H9 (cell line): ENCODE results near the gene DOCK10. TPM values are rescaled to one million over a fixed set of nuclear protein-coding genes. Genes with fewer than 3 reads are reported as not detected.

Experiments
- DNase-seq: peaks from one replicate; pipeline ENCODE4 v3.0.0-alpha.2; 2017
- H2AFZ ChIP-seq: one replicate; pipeline ENCODE4 v1.6.1; 2013; ENCODE audit warnings: mild to moderate bottlenecking, low read length, control low read depth, moderate library complexity
- H2AK5ac ChIP-seq: 2 replicates; pipeline ENCODE4 v1.6.1; 2013; ENCODE audit warnings: low read length, control low read depth, mixed read lengths; ENCODE audit not compliant: insufficient read length
- H2BK120ac ChIP-seq: one replicate; pipeline ENCODE4 v1.6.1; 2013; ENCODE audit warnings: low read depth, mild to moderate bottlenecking, low read length, control low read depth, inconsistent platforms; ENCODE audit not compliant: poor library complexity, severe bottlenecking
- H2BK12ac ChIP-seq: 2 replicates; pipeline ENCODE4 v1.6.1; 2013; ENCODE audit warnings: low read length, control low read depth, mixed read lengths, low read depth; ENCODE audit not compliant: insufficient read length
- H2BK15ac ChIP-seq: 2 replicates; pipeline ENCODE4 v1.6.1; 2013; ENCODE audit warnings: low read depth, low read length, control low read depth
- H2BK20ac ChIP-seq: one replicate; pipeline ENCODE4 v1.6.1; 2013; ENCODE audit warnings: low read depth, mild to moderate bottlenecking, low read length, control low read depth, inconsistent platforms; ENCODE audit not compliant: poor library complexity, severe bottlenecking
- H2BK5ac ChIP-seq: 2 replicates; pipeline ENCODE4 v1.6.1; 2013; ENCODE audit warnings: low read length, control low read depth, mixed read lengths; ENCODE audit not compliant: insufficient read length
- H3K14ac ChIP-seq: 2 replicates; pipeline ENCODE4 v1.6.1; 2013; ENCODE audit warnings: low read length, control low read depth; ENCODE audit not compliant: insufficient read depth
- H3K18ac ChIP-seq: 2 replicates; pipeline ENCODE4 v1.6.1; 2013; ENCODE audit warnings: low read depth, mild to moderate bottlenecking, mixed read lengths, low read length, control low read depth; ENCODE audit not compliant: insufficient read length
- H3K23ac ChIP-seq: 2 replicates; pipeline ENCODE4 v1.6.1; 2013; ENCODE audit warnings: low read length, control low read depth, mixed read lengths, low read depth; ENCODE audit not compliant: insufficient read length
- H3K23me2 ChIP-seq: 2 replicates; pipeline ENCODE4 v1.6.1; 2013; ENCODE audit warnings: low read depth, mild to moderate bottlenecking, mixed read lengths, low read length, control low read depth; ENCODE audit not compliant: insufficient read length, poor library complexity, severe bottlenecking
- H3K27ac ChIP-seq: 2 replicates; pipeline ENCODE4 v1.5.1; 2013; ENCODE audit warnings: low read length, control low read depth, mixed read lengths, low read depth; ENCODE audit not compliant: insufficient read length
- H3K27me3 ChIP-seq: 2 replicates; pipeline ENCODE4 v1.6.1; 2013; ENCODE audit warnings: low read length, control low read depth, inconsistent platforms; ENCODE audit not compliant: insufficient read depth
- H3K4ac ChIP-seq: 2 replicates; pipeline ENCODE4 v1.6.1; 2013; ENCODE audit warnings: low read depth, mild to moderate bottlenecking, control low read depth, inconsistent platforms, low read length, moderate library complexity
- H3K4me1 ChIP-seq: 2 replicates; pipeline ENCODE4 v1.6.1; 2013; ENCODE audit warnings: low read length, control low read depth, inconsistent platforms; ENCODE audit not compliant: insufficient read depth
- H3K4me2 ChIP-seq: 2 replicates; pipeline ENCODE4 v1.6.1; 2013; ENCODE audit warnings: low read length, control low read depth, mixed read lengths; ENCODE audit not compliant: insufficient read length, insufficient read depth
- H3K56ac ChIP-seq: 2 replicates; pipeline ENCODE4 v1.6.1; 2013; ENCODE audit warnings: low read depth, mild to moderate bottlenecking, mixed read lengths, low read length, control low read depth; ENCODE audit not compliant: insufficient read length
- H3K79me1 ChIP-seq: 2 replicates; pipeline ENCODE4 v1.6.1; 2013; ENCODE audit warnings: low read depth, mild to moderate bottlenecking, moderate library complexity, low read length, control low read depth, inconsistent platforms; ENCODE audit not compliant: insufficient read depth, poor library complexity, severe bottlenecking
- H3K79me2 ChIP-seq: 2 replicates; pipeline ENCODE4 v1.6.1; 2013; ENCODE audit warnings: low read length, control low read depth, inconsistent platforms; ENCODE audit not compliant: insufficient read depth
- H3K9ac ChIP-seq: 2 replicates; pipeline ENCODE4 v1.6.1; 2013; ENCODE audit warnings: low read length, control low read depth, mixed read lengths; ENCODE audit not compliant: insufficient read length; ENCODE audit errors: extremely low read depth
- H3K9me3 ChIP-seq: one replicate; pipeline ENCODE4 v1.6.1; 2013; ENCODE audit warnings: low read depth, low read length, inconsistent platforms; ENCODE audit not compliant: control insufficient read depth
- H3T11ph ChIP-seq: one replicate; pipeline ENCODE4 v1.6.1; 2013; ENCODE audit warnings: mild to moderate bottlenecking, low read length, control low read depth, inconsistent platforms
- H4K20me1 ChIP-seq: one replicate; pipeline ENCODE4 v1.6.1; 2013; ENCODE audit not compliant: control insufficient read depth, insufficient read length, insufficient read depth
- H4K5ac ChIP-seq: 2 replicates; pipeline ENCODE4 v1.6.1; 2013; ENCODE audit warnings: low read depth, mild to moderate bottlenecking, mixed read lengths, low read length, control low read depth; ENCODE audit not compliant: insufficient read length
- H4K8ac ChIP-seq: replicated peaks from 2 replicates; pipeline ENCODE4 v1.6.1; 2013; ENCODE audit warnings: low read length, control low read depth, mixed read lengths, low read depth; ENCODE audit not compliant: insufficient read length
- H4K91ac ChIP-seq: 2 replicates; pipeline ENCODE4 v1.6.1; 2013; ENCODE audit warnings: low read depth, mild to moderate bottlenecking, moderate library complexity, mixed read lengths, low read length, control low read depth; ENCODE audit not compliant: insufficient read length
- H3K27ac Mint-ChIP-seq, 3 experiments: 2 replicates in 2 of 3; 3 replicates in 1 of 3; pipeline ENCODE4 v1.8.0; 2020 to 2021; ENCODE audit warnings: mixed read lengths in 3 of 3, mild to moderate bottlenecking in 1 of 3, moderate library complexity in 1 of 3
- H3K27me3 Mint-ChIP-seq: 2 replicates; pipeline ENCODE4 v1.8.0; 2021; ENCODE audit warnings: low read depth, mild to moderate bottlenecking, moderate library complexity, mixed read lengths
- H3K36me3 Mint-ChIP-seq, 3 experiments: 2 replicates in 2 of 3; 3 replicates in 1 of 3; pipeline ENCODE4 v1.8.0; 2020 to 2021; ENCODE audit warnings: low read depth in 3 of 3, mixed read lengths in 3 of 3; ENCODE audit not compliant: insufficient read depth in 1 of 3
- H3K4me1 Mint-ChIP-seq, 2 experiments: 2 replicates each; pipeline ENCODE4 v1.8.0; 2020; ENCODE audit warnings: mixed read lengths in 2 of 2
- H3K4me3 Mint-ChIP-seq, 2 experiments: 2 replicates in 1 of 2; 3 replicates in 1 of 2; pipeline ENCODE4 v1.8.0; 2020 to 2021; ENCODE audit warnings: mild to moderate bottlenecking in 2 of 2, mixed read lengths in 2 of 2, moderate library complexity in 1 of 2
- H3K9me3 Mint-ChIP-seq, 2 experiments: 2 replicates in 1 of 2; 3 replicates in 1 of 2; pipeline ENCODE4 v1.8.0; 2020; ENCODE audit warnings: mild to moderate bottlenecking in 2 of 2, mixed read lengths in 2 of 2, moderate library complexity in 1 of 2
- CTCF ChIP-seq: fragments of 200-600 bp; sonication (generic); conservative IDR thresholded peaks from 3 replicates; pipeline ENCODE4 v1.8.0; 2021; ENCODE audit warnings: antibody characterized with exemption, mild to moderate bottlenecking
- WGBS: extraction: QIAGEN DNeasy Blood & Tissue Kit; methylation state at CpG from one replicate; pipeline ENCODE4 v1.1.7; 2013; ENCODE audit warnings: missing lambda C conversion rate, low lambda C conversion rate, mixed read lengths; ENCODE audit not compliant: insufficient read length; ENCODE audit errors: extremely low coverage; 5-methylcytosine and 5-hydroxymethylcytosine counted together
- total RNA-seq: library from RNA; stranded (reverse); gene quantifications from 2 replicates; pipeline ENCODE4 v1.2.1, GENCODE V29; 2021

Gene DOCK10
- total RNA-seq, 1 experiment from 2014 or later, result 0.79 TPM

GRCh38 chr2:224994242-224994823, 47.9 kb downstream of the DOCK10 start:
- Histone ChIP-seq H3K4me1 (no peaks in the 10 kb centered on the region), H3K18ac (no peak overlapping the region), H2BK15ac (no peak overlapping the region), H3K4me2 (no peak overlapping the region), H3K23ac (no peak overlapping the region), H3K79me2 (no peaks in the 10 kb centered on the region), H4K20me1 (no peaks in the 10 kb centered on the region), H2BK20ac (no peak overlapping the region), H3K27ac (no peak overlapping the region), H3K27me3 (no peaks in the 10 kb centered on the region; the same call in 1 of the 2 replicates), H3K56ac (no peak overlapping the region), H2BK5ac (no peak overlapping the region), H3K79me1 (no peaks in the 10 kb centered on the region), H3K23me2 (no peaks in the 10 kb centered on the region), H3K9ac (no peak overlapping the region), H2BK12ac (no peak overlapping the region), H3K14ac (no peak overlapping the region), H2AK5ac (no peak overlapping the region), H4K91ac (no peak overlapping the region), H4K5ac (no peak overlapping the region), H2BK120ac (no peak overlapping the region), H4K8ac (no peak overlapping the region), H3K4ac (no peak overlapping the region), H3K9me3 (no peaks in the 10 kb centered on the region), H2AFZ (no peak overlapping the region), H3T11ph (no peak overlapping the region)
- no peaks in the 10 kb centered on the region for H3K36me3 Mint-ChIP-seq
- no peak for TF ChIP-seq CTCF
- H3K27me3 Mint-ChIP-seq, result peaks cover 1% of the 10 kb centered on the region; the same call in 1 of the 2 replicates
- no peak for DNase-seq
- H3K9me3 Mint-ChIP-seq, result no peaks in the 10 kb centered on the region
- no CpG with 5 or more reads among the region's 1 CpG for WGBS
- H3K4me1 Mint-ChIP-seq, result no peaks in the 10 kb centered on the region
- no peak overlapping the region for H3K4me3 Mint-ChIP-seq
- no peak overlapping the region for H3K27ac Mint-ChIP-seq
